Ovary (tissue), 9 donors: Measurements from ENCODE around the gene CCL22. TPM values are rescaled to one million over a fixed set of nuclear protein-coding genes. Genes with fewer than 3 reads are reported as not detected.
A peak's percentile ranks its signal among the peaks of the same experiment; 100 is the strongest.

Experiments
- DNase-seq, 5 donors: peaks; one replicate each; pipeline ENCODE4 v3.0.0-alpha.2; 2019 to 2020
- H3K27ac ChIP-seq, 2 donors: fragments of 200-600 bp; one replicate each; pipeline versions ENCODE4 v1.5.1 to v1.8.0; 2019 to 2022
- H3K27me3 ChIP-seq: fragments of 200-600 bp; one replicate; pipeline ENCODE4 v1.8.0; 2022
- H3K36me3 ChIP-seq: fragments of 200-600 bp; sonication (generic); one replicate; pipeline ENCODE4 v1.5.1; 2019
- H3K4me1 ChIP-seq: one replicate; pipeline ENCODE4 v1.8.1; 2013; ENCODE audit warnings: mild to moderate bottlenecking, moderate library complexity; ENCODE audit not compliant: insufficient read depth
- H3K4me3 ChIP-seq: fragments of 200-600 bp; sonication (generic); one replicate; pipeline ENCODE4 v1.5.1; 2017
- H3K9me3 ChIP-seq, 2 donors: fragments of 200-600 bp in 1 of 2; sonication (generic) in 1 of 2; one replicate each; pipeline versions ENCODE4 v1.5.1 to v1.8.1; 2013 to 2019; ENCODE audit warnings: mild to moderate bottlenecking in 1 of 2, moderate library complexity in 1 of 2
- CTCF ChIP-seq, 3 donors: fragments of 450-650 bp in 2 of 3; fragments of 200-600 bp in 1 of 3; IDR thresholded peaks; one replicate each; pipeline versions ENCODE4 v1.5.1 to v1.8.0; 2016 to 2022; ENCODE audit warnings: antibody characterized with exemption in 3 of 3, mild to moderate bottlenecking in 1 of 3
- EP300 ChIP-seq: sonication (generic); formaldehyde crosslinking; IDR thresholded peaks from one replicate; pipeline ENCODE4 v1.6.1; 2017; ENCODE audit warnings: antibody characterized with exemption
- POLR2A ChIP-seq: fragments of 450-650 bp; IDR thresholded peaks from one replicate; pipeline ENCODE4 v1.6.1; 2017; ENCODE audit warnings: antibody characterized with exemption, mild to moderate bottlenecking, moderate library complexity
- WGBS, 3 donors: extraction: QIAGEN DNeasy Blood & Tissue Kit in 1 of 3; methylation state at CpG; one replicate each; pipeline versions ENCODE4 v1.1.5 to v1.1.7; 2013 to 2017; 5-methylcytosine and 5-hydroxymethylcytosine counted together
- intact Hi-C, 4 donors: fragments of 100-400 bp; cut with DNase I; formaldehyde crosslinking; loops; one replicate each; pipeline versions ENCODE4 v1.11.0 to v1.15.1; 2022 to 2023
- polyA plus RNA-seq, 2 donors: library from polyadenylated mRNA; stranded (reverse); fragments of 200-250 nt in 1 of 2; fragments of 350-450 nt in 1 of 2; fragmentation: Illumina TruSeq in 1 of 2; extraction: RNeasy Lipid Tissue Mini Kit (QIAGEN cat#74804) in 1 of 2; gene quantifications; one replicate each; pipeline ENCODE4 v1.2.3, GENCODE V29; 2013 to 2014
- total RNA-seq, 7 donors: library from RNA; depleted of rRNA in 2 of 7; stranded (reverse); fragments of >200 nt in 2 of 7; fragmentation: NEBNext Ultra II Directional in 3 of 7; extraction: Animal tissue kit (Norgen Biotek cat#: 25700) in 3 of 7; gene quantifications; one replicate each; pipeline versions ENCODE4 v1.1.0 to v1.2.4, GENCODE V29; 2016 to 2023
- donor health status: DM: no; HTN: no; CAD: no; lungs with moderate emphysema.
- donor health status: DM: no; HTN: no; CAD: no.
- donor health status: Bipolar disorder and iron deficiency.
- donor health status: DM: yes; HTN: yes; CAD: no.
- donor health status: DM: no; HTN: no; CAD: no.
- donor health status: DM: yes; HTN: yes; CAD: no.

CCL22 gene
- total and polyA plus RNA-seq, 9 donors: 0.40 to 0.74 TPM; not detected in 7

- 77 to 83% (median 79%) methylated on average over 7 of the region's 7 CpGs for WGBS, 3 donors
- Histone ChIP-seq H3K27ac (no peak overlapping the region), H3K4me1 (no peaks in the 10 kb centered on the region), H3K27me3 (no peaks in the 10 kb centered on the region), H3K36me3 (no peaks in the 10 kb centered on the region), H3K9me3 (no peaks in the 10 kb centered on the region), H3K4me3 (no peak overlapping the region)
- intact Hi-C loops: no loop called here
- TF ChIP-seq CTCF (IDR thresholded peaks at IDR 0.05) (no peak), POLR2A (no peak), EP300 (no peak)
- DNase-seq: no peak
These were observed 8.7 kb downstream of the CCL22 start for GRCh38 chr16:57367116-57367752.

- WGBS, 3 donors: 73 to 77% (median 75%) methylated on average over 14 to 15 of the region's 15 CpGs
- H3K36me3 ChIP-seq: no peaks in the 10 kb centered on the region
- TF ChIP-seq CTCF (IDR thresholded peaks at IDR 0.05): no peak
- TF ChIP-seq EP300: no peak
- no peak for TF ChIP-seq POLR2A
- DNase-seq: no peak
- H3K9me3 ChIP-seq: no peaks in the 10 kb centered on the region
- H3K4me1 ChIP-seq: peaks cover 2% of the 10 kb centered on the region
- H3K27me3 ChIP-seq: no peaks in the 10 kb centered on the region
- H3K27ac ChIP-seq: no peak overlapping the region
- peak overlapping the region; percentile 38 for H3K4me3 ChIP-seq
- intact Hi-C loops: loop anchor here in 1 of 4 donors (5.0 kb wide), 1 partner anchor 54 kb away; no protein-coding TSS in a partner anchor
These were observed 13.2 kb downstream of the CCL22 start for GRCh38 chr16:57371494-57372371.

GRCh38 chr16:57372372-57373116, 14.0 kb downstream of the CCL22 start, which contains the start of gene CX3CL1:
CX3CL1 (plus strand) TSS chr16:57372490; CDS start chr16:57372569, 79 bp downstream.
- TF ChIP-seq POLR2A (peak; percentile 44), CTCF (IDR thresholded peaks at IDR 0.05) (no peak)
- Histone ChIP-seq H3K27ac (no peak within 1 kb of the TSS), H3K4me1 (peaks cover 2% of the 10 kb centered on the region), H3K4me3 (peak within 1 kb of the TSS; percentile 38), H3K9me3 (no peaks in the 10 kb centered on the region), H3K36me3 (no peaks in the 10 kb centered on the region), H3K27me3 (no peaks in the 10 kb centered on the region)
- intact Hi-C loops: loop anchor here in 1 of 4 donors (5.0 kb wide), 1 partner anchor 55 kb away; no protein-coding TSS in a partner anchor
- 1 to 6% (median 5%) methylated on average over 15 to 23 of the region's 23 CpGs for WGBS, 3 donors
- peak in 4 of 5 donors; percentile 34 to 53 (median 47) for DNase-seq
